HFF-Myc (cell line): Measurements from ENCODE around the gene CD28.
"Not testable (repeated sequence)": the region's sequence is repeated elsewhere in the genome, so short reads cannot be mapped to it uniquely, and the experiment has no call there.

ENCODE experiments used
- DNase-seq: peaks from one replicate; pipeline ENCODE4 v3.0.0-alpha.2; 2011; ENCODE audit warnings: low read depth; ENCODE audit errors: extremely low read depth
- H3K4me3 ChIP-seq: replicated peaks from 2 replicates; pipeline ENCODE4 v1.5.1; 2011; ENCODE audit warnings: low read depth, mild to moderate bottlenecking, control low read depth, low read length
- TF ChIP-seq, protein P1 (sequence below): IDR thresholded peaks from 2 replicates; pipeline ENCODE4 v1.5.1; 2012; ENCODE audit warnings: mild to moderate bottlenecking, low read depth, low read length, control low read depth; ENCODE audit errors: missing control alignments

CD28 gene

DNA sequence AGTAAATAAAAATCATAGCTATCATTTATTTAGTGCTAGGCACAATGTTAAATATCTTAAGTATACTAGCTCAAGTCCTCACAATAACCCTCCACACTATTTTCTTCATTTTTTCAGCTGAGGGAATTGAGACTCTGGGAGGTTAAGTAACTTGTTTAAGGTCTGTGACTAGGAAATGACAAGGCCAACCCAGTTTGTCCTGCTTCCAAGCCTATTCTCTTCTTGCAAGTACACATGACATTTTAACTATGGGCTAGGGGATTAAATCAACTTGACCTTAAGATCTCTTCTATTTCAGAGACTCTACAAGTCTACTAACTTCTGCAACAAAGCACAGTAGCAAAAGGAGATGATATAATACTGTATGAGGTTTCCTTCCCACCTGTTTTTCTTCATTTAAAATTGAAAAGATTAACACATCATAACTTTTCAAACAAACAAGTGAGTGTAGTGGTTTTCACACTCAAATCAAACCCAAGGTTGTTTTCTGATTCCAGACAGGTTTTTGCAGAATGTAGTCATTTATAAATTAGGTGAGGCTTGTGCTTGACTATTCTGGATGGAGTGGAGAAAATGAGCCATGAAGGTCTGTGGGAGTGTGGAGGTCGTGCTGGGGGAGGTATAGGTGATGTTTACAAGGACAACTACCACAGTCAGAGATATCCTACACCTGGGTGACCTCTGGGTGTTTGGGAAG lies 57.0 kb downstream of the CD28 start:
- no peak overlapping the region for H3K4me3 ChIP-seq

DNA sequence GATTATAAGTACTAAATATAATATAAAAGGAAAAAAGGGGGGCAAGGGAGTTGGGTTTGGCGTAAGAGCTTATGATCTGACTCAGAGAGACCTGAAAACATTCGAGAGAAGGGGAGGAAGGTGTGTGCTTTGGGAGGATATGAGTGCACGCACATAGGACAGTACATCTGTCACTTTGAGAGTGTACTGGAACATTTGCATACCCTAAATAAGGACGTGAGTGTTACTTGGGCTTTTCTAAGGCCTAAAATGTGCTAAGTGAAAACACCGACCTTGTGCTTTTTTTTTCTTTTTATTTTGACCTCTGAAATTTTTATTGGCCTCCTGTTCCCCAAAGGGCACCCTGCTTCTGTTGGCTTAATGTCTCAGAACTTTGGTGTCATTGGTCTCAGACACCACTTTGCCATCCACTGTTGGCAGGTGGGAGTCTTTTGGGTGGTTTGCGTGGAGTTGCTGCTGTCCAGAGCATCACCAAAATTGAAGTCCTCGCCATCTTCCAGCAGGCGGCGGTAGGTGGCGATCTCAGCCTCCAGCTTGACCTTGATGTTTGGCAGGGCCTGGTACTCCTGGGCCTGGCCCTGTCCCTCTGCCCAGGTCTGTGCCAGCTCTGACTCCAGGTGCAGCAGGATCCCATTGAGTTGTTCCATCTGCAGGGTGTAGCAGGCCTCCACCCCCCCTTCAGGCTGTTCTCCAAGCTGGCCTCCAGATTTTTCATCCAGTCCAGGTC lies 57.7 kb downstream of the CD28 start:
- DNase-seq = no peak
- H3K4me3 ChIP-seq = no peak overlapping the region
- TF ChIP-seq, protein P1, sequence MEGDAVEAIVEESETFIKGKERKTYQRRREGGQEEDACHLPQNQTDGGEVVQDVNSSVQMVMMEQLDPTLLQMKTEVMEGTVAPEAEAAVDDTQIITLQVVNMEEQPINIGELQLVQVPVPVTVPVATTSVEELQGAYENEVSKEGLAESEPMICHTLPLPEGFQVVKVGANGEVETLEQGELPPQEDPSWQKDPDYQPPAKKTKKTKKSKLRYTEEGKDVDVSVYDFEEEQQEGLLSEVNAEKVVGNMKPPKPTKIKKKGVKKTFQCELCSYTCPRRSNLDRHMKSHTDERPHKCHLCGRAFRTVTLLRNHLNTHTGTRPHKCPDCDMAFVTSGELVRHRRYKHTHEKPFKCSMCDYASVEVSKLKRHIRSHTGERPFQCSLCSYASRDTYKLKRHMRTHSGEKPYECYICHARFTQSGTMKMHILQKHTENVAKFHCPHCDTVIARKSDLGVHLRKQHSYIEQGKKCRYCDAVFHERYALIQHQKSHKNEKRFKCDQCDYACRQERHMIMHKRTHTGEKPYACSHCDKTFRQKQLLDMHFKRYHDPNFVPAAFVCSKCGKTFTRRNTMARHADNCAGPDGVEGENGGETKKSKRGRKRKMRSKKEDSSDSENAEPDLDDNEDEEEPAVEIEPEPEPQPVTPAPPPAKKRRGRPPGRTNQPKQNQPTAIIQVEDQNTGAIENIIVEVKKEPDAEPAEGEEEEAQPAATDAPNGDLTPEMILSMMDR = no peak

More for the DNA sequence above, 57.0 kb downstream of the CD28 start:
- no peak for DNase-seq
- TF ChIP-seq, protein P1 = no peak

DNA sequence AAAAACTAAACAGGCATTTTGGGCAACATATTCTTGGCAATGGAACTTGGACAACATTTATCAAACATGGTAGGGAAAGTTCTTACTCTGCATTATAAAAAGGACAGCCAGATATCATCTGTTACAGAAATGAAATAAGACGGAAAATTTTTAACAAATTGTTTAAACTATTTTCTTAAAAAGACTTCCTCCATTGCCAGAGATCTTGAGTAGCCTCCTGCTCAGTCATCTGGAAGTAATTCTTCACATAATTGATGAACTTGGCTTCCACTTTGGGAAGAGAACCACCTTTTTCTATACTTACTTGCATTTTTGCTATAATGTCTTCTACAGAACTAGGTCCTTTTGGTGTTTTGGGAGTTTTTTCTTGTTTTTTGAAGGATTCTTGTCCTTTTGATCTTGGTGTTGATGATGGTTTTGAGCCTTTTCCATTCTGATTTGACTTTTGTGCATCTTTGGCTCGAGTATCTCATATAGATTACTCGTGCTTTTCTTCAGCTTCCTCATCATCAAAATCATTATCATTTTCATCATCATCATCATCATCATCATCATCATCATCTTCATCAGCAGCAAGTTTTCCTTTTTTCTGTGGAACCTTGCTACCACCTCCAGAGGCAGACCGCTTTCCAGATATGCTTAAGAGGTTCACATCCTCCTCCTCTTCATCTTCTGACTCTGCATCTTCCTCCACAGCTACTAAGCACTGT lies 66.2 kb downstream of the CD28 start:
- no peak for DNase-seq
- H3K4me3 ChIP-seq = no peak overlapping the region
- TF ChIP-seq, protein P1 = no peak

DNA sequence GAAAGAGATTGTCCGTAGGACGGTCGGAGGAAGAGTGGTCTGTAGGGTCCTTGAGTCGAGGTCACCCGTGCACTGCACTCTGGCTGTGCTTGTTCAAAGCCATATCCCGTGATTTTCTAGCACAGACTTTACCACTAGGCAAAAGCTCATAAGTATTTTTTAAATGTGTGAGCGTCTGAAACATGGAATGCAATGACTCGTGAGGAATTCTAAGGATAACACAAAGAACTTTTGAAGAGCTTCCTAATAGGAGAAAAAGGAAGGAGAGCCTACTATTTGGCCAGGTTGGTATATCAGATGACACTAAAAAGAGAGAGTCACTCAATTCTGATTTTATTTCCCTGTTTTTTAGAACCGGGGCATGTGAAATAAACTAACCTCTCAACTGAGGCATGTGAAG lies 68.3 kb downstream of the CD28 start:
- DNase-seq = no peak
- no peak overlapping the region for H3K4me3 ChIP-seq
- TF ChIP-seq, protein P1 = no peak

DNA sequence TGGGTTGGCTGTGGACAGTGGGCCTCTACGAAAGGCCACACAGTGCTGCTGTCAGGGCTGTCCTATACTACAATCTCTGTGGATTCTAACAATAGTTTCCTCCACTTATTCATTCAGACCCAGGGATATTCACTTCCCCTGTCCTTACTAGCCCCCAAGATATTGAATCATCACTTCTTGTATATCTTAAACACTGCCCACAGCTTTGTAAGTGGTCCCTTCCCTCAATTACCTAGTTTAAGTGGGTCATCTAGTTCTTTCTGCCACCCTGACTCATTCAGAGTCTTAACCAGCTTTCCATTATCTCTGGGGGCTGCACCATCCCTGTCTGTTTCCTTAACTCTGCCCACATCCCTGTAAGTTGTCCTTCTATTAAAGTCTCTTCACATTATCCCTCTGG lies 69.2 kb downstream of the CD28 start:
- TF ChIP-seq, protein P1 = no peak
- DNase-seq = no peak
- no peak overlapping the region for H3K4me3 ChIP-seq

DNA sequence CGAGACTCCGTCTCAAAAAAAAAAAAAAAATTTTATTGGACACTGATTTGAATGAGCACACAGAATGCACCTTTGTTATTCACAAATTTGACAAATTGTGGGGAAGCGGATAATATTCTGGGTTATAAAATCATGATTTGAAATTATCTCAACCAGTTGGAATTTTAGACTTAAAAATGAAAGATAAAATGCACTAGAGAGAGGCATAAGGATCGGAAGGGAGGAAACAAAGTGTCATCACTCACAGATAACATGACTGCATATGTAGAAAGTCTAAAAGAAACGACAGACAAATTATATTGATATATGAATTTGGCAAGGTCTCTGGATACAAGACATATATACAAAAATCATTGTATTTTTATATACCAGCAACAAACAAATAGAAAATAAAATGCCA lies 70.6 kb downstream of the CD28 start:
- H3K4me3 ChIP-seq = no peak overlapping the region
- DNase-seq = no peak
- TF ChIP-seq, protein P1 = no peak

DNA sequence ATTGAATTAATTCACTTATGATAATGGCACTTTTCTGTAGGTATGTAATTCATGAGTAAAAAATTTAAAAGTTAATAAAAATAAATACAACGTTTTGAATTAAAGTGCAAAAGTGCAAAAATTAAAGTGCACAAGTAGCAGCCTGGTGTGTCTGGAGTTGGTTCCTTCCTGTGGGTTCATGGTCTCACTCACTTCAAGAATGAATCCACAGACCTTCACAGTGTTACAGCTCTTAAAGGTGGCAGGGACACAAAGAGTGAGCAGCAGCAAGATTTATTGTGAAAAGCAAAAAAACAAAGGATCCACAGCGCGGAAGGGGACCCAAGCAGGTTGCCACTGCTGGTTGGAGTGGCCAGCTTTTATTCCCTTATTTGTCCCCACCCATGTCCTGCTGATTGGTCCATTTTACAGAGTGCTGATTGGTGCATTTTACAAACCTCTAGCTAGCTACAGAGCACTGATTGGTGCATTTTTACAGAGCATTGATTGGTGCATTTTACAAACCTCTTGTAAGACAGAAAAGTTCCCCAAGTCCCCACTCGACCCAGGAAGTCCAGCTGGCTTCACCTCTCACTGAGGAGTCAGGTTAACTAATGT lies 73.1 kb downstream of the CD28 start:
- not testable (repeated sequence) for H3K4me3 ChIP-seq, DNase-seq
